A549 treated with AZD9567 at 1 μM for 4 hours (cell line): ENCODE measurements around the gene IFNA5. TPM values are rescaled to one million over a fixed set of nuclear protein-coding genes. Genes with fewer than 3 reads are reported as not detected.

Source experiments
- total RNA-seq: library from RNA; stranded (reverse); fragments of 200-300 nt; extraction: Qiagen RNA extraction; gene quantifications from 5 replicates; pipeline ENCODE4 v1.2.3, GENCODE V29; 2022; ENCODE audit not compliant: insufficient read depth

Gene IFNA5
- not detected in 5 replicates for total RNA-seq

GRCh38 chr9:21305213-21305612, at the start of gene IFNA5:
Gene IFNA5, minus strand, starts transcription at chr9:21305313. Its CDS starts 57 bp downstream, at chr9:21305256.

GRCh38 chr9:21350787-21351186, 45.7 kb upstream of the IFNA5 start, which contains the start of gene IFNA6:
Gene IFNA6, minus strand, starts transcription at chr9:21350887. Its CDS starts 0 bp downstream, at chr9:21350887.

DNA sequence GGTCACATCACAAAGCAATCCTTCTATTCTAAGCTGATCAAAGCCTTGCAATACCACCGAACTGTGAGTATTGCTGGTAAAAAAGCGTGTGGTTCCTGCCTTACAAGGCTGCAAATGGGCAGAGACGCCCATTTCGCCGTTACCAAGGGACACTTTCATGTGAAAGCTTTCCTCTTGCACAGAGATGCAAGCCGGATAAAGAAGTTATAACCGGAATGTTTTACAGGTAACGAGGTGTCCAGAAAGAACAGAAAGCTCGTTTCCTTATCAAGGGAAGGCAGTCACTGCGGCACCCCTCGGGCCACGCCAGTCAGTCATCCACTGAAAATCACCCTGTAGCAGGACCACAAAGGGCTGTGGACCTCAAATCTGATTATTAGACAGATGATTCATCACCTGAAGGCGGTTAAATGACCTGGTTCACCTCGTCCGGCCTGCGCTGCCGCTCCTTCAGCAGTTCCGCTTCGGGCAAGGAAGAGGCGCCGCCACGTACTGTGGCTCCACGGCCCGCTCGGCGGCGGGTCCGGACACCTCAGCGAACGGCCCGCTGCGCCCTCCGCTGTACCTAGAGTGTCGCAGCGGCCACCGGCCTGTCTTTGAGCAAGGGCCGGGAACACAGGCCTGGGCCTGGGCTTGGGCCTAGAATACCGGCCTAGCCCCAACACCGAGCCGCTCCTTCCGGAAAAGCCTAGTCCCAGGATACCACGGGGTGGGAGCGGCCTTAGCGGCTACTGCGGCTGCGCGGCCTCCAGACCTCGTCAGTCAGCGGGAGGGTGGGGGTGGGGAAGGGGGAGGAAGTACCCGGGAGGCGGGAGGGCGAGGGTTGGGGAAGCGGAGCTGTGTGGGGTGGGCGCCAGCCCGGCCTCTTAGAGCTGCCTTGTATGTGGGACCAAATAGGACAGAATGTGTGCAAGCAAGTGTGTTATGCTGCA, 29.9 kb upstream of the IFNA5 start, which contains the start of gene KLHL9:
Gene KLHL9, minus strand, starts transcription at position 704 of the 932 bp plus-strand sequence. Its CDS starts 545 bp downstream, at position 159.

Other genes starting within 250 kb of the IFNA5 start
- gene IFNB1, start 227.4 kb downstream of the IFNA5 start, total RNA-seq: not detected in 5 replicates
- not detected in 5 replicates for gene IFNW1, start 163.5 kb downstream of the IFNA5 start, total RNA-seq
- not detected in 5 replicates for gene IFNA21, start 138.7 kb downstream of the IFNA5 start, total RNA-seq
- not detected in 5 replicates for gene IFNA4, start 117.7 kb downstream of the IFNA5 start, total RNA-seq
- gene IFNA7, start 103.1 kb downstream of the IFNA5 start, total RNA-seq: not detected in 5 replicates
- gene IFNA10, start 98.2 kb downstream of the IFNA5 start, total RNA-seq: not detected in 5 replicates
- not detected in 5 replicates for gene IFNA16, start 88.0 kb downstream of the IFNA5 start, total RNA-seq
- not detected in 5 replicates for gene IFNA17, start 77.1 kb downstream of the IFNA5 start, total RNA-seq
- not detected in 5 replicates for gene IFNA14, start 65.3 kb downstream of the IFNA5 start, total RNA-seq
- 13.9 to 17.9 TPM (median 17.6 TPM) in 5 replicates for gene KLHL9, start 30.1 kb upstream of the IFNA5 start, total RNA-seq
- gene IFNA6, start 45.6 kb upstream of the IFNA5 start, total RNA-seq: not detected in 5 replicates
- not detected in 5 replicates for gene IFNA13, start 62.7 kb upstream of the IFNA5 start, total RNA-seq
- not detected in 5 replicates for gene IFNA2, start 80.1 kb upstream of the IFNA5 start, total RNA-seq
- not detected in 5 replicates for gene IFNA8, start 103.8 kb upstream of the IFNA5 start, total RNA-seq
- not detected in 5 replicates for gene IFNA1, start 135.1 kb upstream of the IFNA5 start, total RNA-seq
- 1.2 to 1.4 TPM (median 1.3 TPM) in 4 of 5 replicates, not detected in the other for gene IFNE, start 177.0 kb upstream of the IFNA5 start, total RNA-seq